NCI-H446 (cell line): ENCODE measurements around the gene USP4.

Experiments used
- DNase-seq, 2 experiments: peaks; one replicate each; lab custom pipeline; 2025; lab: John Stamatoyannopoulos, UW

Gene USP4

GRCh38 chr3:49295489-49296058, 44.3 kb downstream of the USP4 start:
- DNase-seq: peak in 1 of 2 experiments; percentile 10

- no peak for DNase-seq
Observed at GRCh38 chr3:49294343-49294742, 45.5 kb downstream of the USP4 start.

- DNase-seq: no peak
Observed at GRCh38 chr3:49283997-49284396, 55.9 kb downstream of the USP4 start.

GRCh38 chr3:49279376-49279775, 60.5 kb downstream of the USP4 start:
- no peak for DNase-seq

- DNase-seq: no peak
Observed at GRCh38 chr3:49278548-49278947, 61.3 kb downstream of the USP4 start.

GRCh38 chr3:49277383-49277775, 62.5 kb downstream of the USP4 start:
- DNase-seq: no peak

- no peak for DNase-seq
Observed at GRCh38 chr3:49276475-49277382, 63.1 kb downstream of the USP4 start, which contains the start of gene C3orf62. TSS of gene C3orf62 (minus strand) at chr3:49277232. CDS start at chr3:49276872, 360 bp downstream.

GRCh38 chr3:49273825-49274532, 65.9 kb downstream of the USP4 start:
- DNase-seq: no peak

- no peak for DNase-seq
Observed at GRCh38 chr3:49271047-49271446, 68.8 kb downstream of the USP4 start.

GRCh38 chr3:49270156-49270500, 69.7 kb downstream of the USP4 start:
- DNase-seq: no peak

- no peak for DNase-seq
Observed at GRCh38 chr3:49269443-49270155, 70.3 kb downstream of the USP4 start.

- DNase-seq: no peak
Observed at GRCh38 chr3:49266410-49267095, 73.3 kb downstream of the USP4 start.

GRCh38 chr3:49265661-49266386, 74.0 kb downstream of the USP4 start:
- DNase-seq: no peak

GRCh38 chr3:49263159-49263889, 76.5 kb downstream of the USP4 start:
- DNase-seq: no peak

GRCh38 chr3:49260806-49261324, 79.0 kb downstream of the USP4 start:
- no peak for DNase-seq

GRCh38 chr3:49257187-49257586, 82.7 kb downstream of the USP4 start:
- no peak for DNase-seq

- no peak for DNase-seq
Observed at GRCh38 chr3:49255718-49256511, 83.9 kb downstream of the USP4 start.

GRCh38 chr3:49255112-49255511, 84.7 kb downstream of the USP4 start:
- DNase-seq: no peak

- DNase-seq: no peak
Observed at GRCh38 chr3:49253512-49253911, 86.3 kb downstream of the USP4 start.
